ENCODE measurements around the gene SARM1.

The SARM1 gene

GRCh38 chr17:28385037-28385400, 13.5 kb downstream of the SARM1 start:
- no peak overlapping the region for H3K27ac ChIP-seq (ENCODE audit: low read length)
- H2AFZ ChIP-seq (ENCODE audit: low read length) = peak overlapping the region; percentile 87

GRCh38 chr17:28385406-28385805, 13.9 kb downstream of the SARM1 start:
- no peak for DNase-seq
- peak overlapping the region; percentile 87; the same call in 1 of the 2 replicates for H2AFZ ChIP-seq (ENCODE audit: low read length)
- H3K4me1 ChIP-seq (ENCODE audit: low read length) = no peaks in the 10 kb centered on the region
- H3K9ac ChIP-seq (ENCODE audit: low read length) = no peak overlapping the region
- no peaks in the 10 kb centered on the region for H3K27me3 ChIP-seq (replicated peaks; ENCODE audit: insufficient read depth, low read length)
- TF ChIP-seq EZH2phosphoT487 (IDR thresholded peaks at IDR 0.05; ENCODE audit: low read length) (no peak), EZH2 (optimal IDR thresholded peaks at IDR 0.05; ENCODE audit: low read depth, low read length) (no peak), CTCF (IDR thresholded peaks at IDR 0.05; ENCODE audit: low read length) (no peak)
- no peaks in the 10 kb centered on the region for H3F3A ChIP-seq (ENCODE audit: insufficient read depth, low read length)
- H3K27ac ChIP-seq (ENCODE audit: low read length) = no peak overlapping the region
- peak overlapping the region; percentile 85; the same call in 1 of the 2 replicates for H3K4me2 ChIP-seq (ENCODE audit: low read depth, low read length)
- no peaks in the 10 kb centered on the region for H3K9me3 ChIP-seq (replicated peaks; ENCODE audit: insufficient read depth, low read length)
- H3K9me2 ChIP-seq (replicated peaks; ENCODE audit: insufficient read depth, low read length) = no peaks in the 10 kb centered on the region
- no peaks in the 10 kb centered on the region for H4K20me1 ChIP-seq (ENCODE audit: insufficient read depth, low read length)
- no peaks in the 10 kb centered on the region for H3K36me3 ChIP-seq (replicated peaks; ENCODE audit: insufficient read depth, low read length)
- no peaks in the 10 kb centered on the region for H3K79me2 ChIP-seq (ENCODE audit: low read length)
- peak overlapping the region; percentile 64 for H3K4me3 ChIP-seq (ENCODE audit: low read length)

More at GRCh38 chr17:28385037-28385400, 13.5 kb downstream of the SARM1 start:
- no peaks in the 10 kb centered on the region for H3K27me3 ChIP-seq (replicated peaks; ENCODE audit: insufficient read depth, low read length)
- peak overlapping the region; percentile 47; the same call in 1 of the 2 replicates for H3K9ac ChIP-seq (ENCODE audit: low read length)
- no peaks in the 10 kb centered on the region for H3K4me1 ChIP-seq (ENCODE audit: low read length)
- no peaks in the 10 kb centered on the region for H3K9me2 ChIP-seq (replicated peaks; ENCODE audit: insufficient read depth, low read length)
- no peaks in the 10 kb centered on the region for H3K9me3 ChIP-seq (replicated peaks; ENCODE audit: insufficient read depth, low read length)
- peak overlapping the region; percentile 64 for H3K4me3 ChIP-seq (ENCODE audit: low read length)
- DNase-seq = no peak
- no peak for TF ChIP-seq EZH2 (optimal IDR thresholded peaks at IDR 0.05; ENCODE audit: low read depth, low read length)
- no peak for TF ChIP-seq CTCF (IDR thresholded peaks at IDR 0.05; ENCODE audit: low read length)
- no peak for TF ChIP-seq EZH2phosphoT487 (IDR thresholded peaks at IDR 0.05; ENCODE audit: low read length)
- no peaks in the 10 kb centered on the region for H3F3A ChIP-seq (ENCODE audit: insufficient read depth, low read length)
- H3K4me2 ChIP-seq (ENCODE audit: low read depth, low read length) = peak overlapping the region; percentile 85
- H4K20me1 ChIP-seq (ENCODE audit: insufficient read depth, low read length) = no peaks in the 10 kb centered on the region
- H3K79me2 ChIP-seq (ENCODE audit: low read length) = no peaks in the 10 kb centered on the region
- H3K36me3 ChIP-seq (replicated peaks; ENCODE audit: insufficient read depth, low read length) = no peaks in the 10 kb centered on the region

- H3K9me3 ChIP-seq (replicated peaks; ENCODE audit: insufficient read depth, low read length) = no peaks in the 10 kb centered on the region
- H4K20me1 ChIP-seq (ENCODE audit: insufficient read depth, low read length) = no peaks in the 10 kb centered on the region
- H3K36me3 ChIP-seq (replicated peaks; ENCODE audit: insufficient read depth, low read length) = no peaks in the 10 kb centered on the region
- no peak overlapping the region for H3K4me2 ChIP-seq (ENCODE audit: low read depth, low read length)
- no peaks in the 10 kb centered on the region for H3F3A ChIP-seq (ENCODE audit: insufficient read depth, low read length)
- no peak overlapping the region for H3K9ac ChIP-seq (ENCODE audit: low read length)
- H3K4me3 ChIP-seq (ENCODE audit: low read length) = no peak overlapping the region
- H3K27ac ChIP-seq (ENCODE audit: low read length) = no peak overlapping the region
- no peaks in the 10 kb centered on the region for H3K79me2 ChIP-seq (ENCODE audit: low read length)
- no peaks in the 10 kb centered on the region for H3K4me1 ChIP-seq (ENCODE audit: low read length)
- TF ChIP-seq CTCF (IDR thresholded peaks at IDR 0.05; ENCODE audit: low read length) (no peak), EZH2phosphoT487 (IDR thresholded peaks at IDR 0.05; ENCODE audit: low read length) (no peak)
- no peaks in the 10 kb centered on the region for H3K9me2 ChIP-seq (replicated peaks; ENCODE audit: insufficient read depth, low read length)
- no peak for DNase-seq
- H3K27me3 ChIP-seq (replicated peaks; ENCODE audit: insufficient read depth, low read length) = no peaks in the 10 kb centered on the region
- H2AFZ ChIP-seq (ENCODE audit: low read length) = no peak overlapping the region
These were observed 14.9 kb downstream of the SARM1 start for GRCh38 chr17:28386391-28386790.
